Posterior vena cava (tissue), 2 donors: ENCODE results near the gene PCDHGA7. TPM values are rescaled to one million over a fixed set of nuclear protein-coding genes. Genes with fewer than 3 reads are reported as not detected.
"Not testable (repeated sequence)": the region's sequence is repeated elsewhere in the genome, so short reads cannot be mapped to it uniquely, and the experiment has no call there.

Source experiments
- DNase-seq: peaks from one replicate; pipeline ENCODE4 v3.0.0-alpha.2; 2020; ENCODE audit warnings: low spot score
- intact Hi-C, 2 donors: fragments of 100-400 bp; cut with DNase I; formaldehyde crosslinking; loops; one replicate each; pipeline versions ENCODE4 v1.14.1 to v1.14.2; 2022 to 2023
- long read RNA-seq, 2 donors: library from polyadenylated mRNA; unstranded; transcript quantifications; one replicate each; pipeline ENCODE4 v2.0.0, GENCODE V29; 2020 to 2021
- total RNA-seq, 2 donors: library from RNA; stranded (reverse); fragmentation: NEBNext Ultra II Directional; extraction: Animal tissue kit (Norgen Biotek cat#: 25700); gene quantifications; one replicate each; pipeline ENCODE4 v1.2.1, GENCODE V29; 2021
- donor health status: DM: yes; HTN: yes; CAD: no.
- donor health status: DM: yes; HTN: yes; CAD: no.

PCDHGA7 gene
- 1 to 10 TPM; 4.0 to 4.3 TPM for total RNA-seq
- long read RNA-seq, donor 1, result 0 reads
- long read RNA-seq, donor 2, partial matches to known transcripts, result 0 of 2 reads
- long read RNA-seq, donor 2, other reads (novel, unspliced or antisense), result 0 of 2 reads

GRCh38 chr5:141382469-141383294, at the start of gene PCDHGA7:
TSS of gene PCDHGA7 (plus strand) at chr5:141382742. CDS start at chr5:141382900, 158 bp downstream.
- intact Hi-C loops, result no loop called here
- no peak for DNase-seq

- intact Hi-C loops, result no loop called here
Observed at GRCh38 chr5:141338538-141339306, 43.8 kb upstream of the PCDHGA7 start, which contains the start of gene PCDHGA2. TSS of gene PCDHGA2 (plus strand) at chr5:141338760.

GRCh38 chr5:141340781-141341354, 41.7 kb upstream of the PCDHGA7 start:
- intact Hi-C loops, result not testable (repeated sequence)
- peak; percentile 34 for DNase-seq

More at GRCh38 chr5:141338538-141339306, 43.8 kb upstream of the PCDHGA7 start, which contains the start of gene PCDHGA2:
- peak; percentile 57 for DNase-seq

- intact Hi-C loops, result no loop called here
Observed at GRCh38 chr5:141342773-141343172, 39.8 kb upstream of the PCDHGA7 start.

GRCh38 chr5:141343242-141343952, 39.1 kb upstream of the PCDHGA7 start, which contains the start of gene PCDHGA3:
TSS of gene PCDHGA3 (plus strand) at chr5:141343829. CDS start at chr5:141344034, 205 bp downstream.
- no peak for DNase-seq
- intact Hi-C loops, result no loop called here

More at GRCh38 chr5:141342773-141343172, 39.8 kb upstream of the PCDHGA7 start:
- no peak for DNase-seq

GRCh38 chr5:141343953-141344463, 38.5 kb upstream of the PCDHGA7 start:
- no peak for DNase-seq
- intact Hi-C loops, result no loop called here

GRCh38 chr5:141345327-141345726, 37.2 kb upstream of the PCDHGA7 start:
- intact Hi-C loops, result no loop called here
- peak; percentile 36 for DNase-seq

GRCh38 chr5:141346017-141346416, 36.5 kb upstream of the PCDHGA7 start:
- intact Hi-C loops, result not testable (repeated sequence)
- peak; percentile 47 for DNase-seq

- DNase-seq, result no peak
- intact Hi-C loops, result no loop called here
Observed at GRCh38 chr5:141349917-141350619, 32.5 kb upstream of the PCDHGA7 start, which contains the start of gene PCDHGB1. TSS of gene PCDHGB1 (plus strand) at chr5:141350099. CDS start at chr5:141350261, 162 bp downstream.

- intact Hi-C loops, result no loop called here
- no peak for DNase-seq
Observed at GRCh38 chr5:141351591-141351990, 31.0 kb upstream of the PCDHGA7 start.

GRCh38 chr5:141354900-141355469, 27.6 kb upstream of the PCDHGA7 start, which contains the start of gene PCDHGA4:
TSS of gene PCDHGA4 (plus strand) at chr5:141355021. CDS start at chr5:141355108, 87 bp downstream.
- intact Hi-C loops, result no loop called here

GRCh38 chr5:141355641-141356040, 26.9 kb upstream of the PCDHGA7 start:
- intact Hi-C loops, result no loop called here
- DNase-seq, result no peak

More at GRCh38 chr5:141354900-141355469, 27.6 kb upstream of the PCDHGA7 start, which contains the start of gene PCDHGA4:
- no peak for DNase-seq

- no peak for DNase-seq
- intact Hi-C loops, result no loop called here
Observed at GRCh38 chr5:141356133-141356532, 26.4 kb upstream of the PCDHGA7 start.

- no peak for DNase-seq
- intact Hi-C loops, result no loop called here
Observed at GRCh38 chr5:141356950-141357349, 25.6 kb upstream of the PCDHGA7 start.

GRCh38 chr5:141359790-141360426, 22.6 kb upstream of the PCDHGA7 start, which contains the start of gene PCDHGB2:
TSS of gene PCDHGB2 (plus strand) at chr5:141359994. CDS start at chr5:141360136, 142 bp downstream.
- no peak for DNase-seq
- intact Hi-C loops, result no loop called here

- intact Hi-C loops, result no loop called here
Observed at GRCh38 chr5:141360685-141361084, 21.9 kb upstream of the PCDHGA7 start.

GRCh38 chr5:141362719-141363118, 19.8 kb upstream of the PCDHGA7 start:
- DNase-seq, result no peak
- intact Hi-C loops, result loop anchor here in 1 of 2 donors (2.0 kb wide), 1 partner anchor 26 kb away; no protein-coding TSS in a partner anchor

More at GRCh38 chr5:141360685-141361084, 21.9 kb upstream of the PCDHGA7 start:
- no peak for DNase-seq
